ENCODE results near the gene ISLR.

GRCh38 chr15:74127255-74127953 is 46.1 kb upstream of the ISLR start:
- TF ChIP-seq EZH2 (IDR thresholded peaks at IDR 0.05; ENCODE audit: insufficient read depth, poor library complexity, severe bottlenecking) = no peak
- no peak for TF ChIP-seq EZH2phosphoT487 (IDR thresholded peaks at IDR 0.05; ENCODE audit: insufficient read depth, low read depth)
